GM11168 (cell line): ENCODE results near the gene SYNGR1.
"Not testable (repeated sequence)": the region's sequence is repeated elsewhere in the genome, so short reads cannot be mapped to it uniquely, and the experiment has no call there.

ENCODE experiments used
- in situ Hi-C: fragments of 300-500 bp; cut with MboI; formaldehyde crosslinking; loops from one replicate; pipeline ENCODE4 v1.12.0; 2022; ENCODE audit warnings: low sequenced_read_pairs; ENCODE audit not compliant: unreplicated experiment

SYNGR1 gene

DNA sequence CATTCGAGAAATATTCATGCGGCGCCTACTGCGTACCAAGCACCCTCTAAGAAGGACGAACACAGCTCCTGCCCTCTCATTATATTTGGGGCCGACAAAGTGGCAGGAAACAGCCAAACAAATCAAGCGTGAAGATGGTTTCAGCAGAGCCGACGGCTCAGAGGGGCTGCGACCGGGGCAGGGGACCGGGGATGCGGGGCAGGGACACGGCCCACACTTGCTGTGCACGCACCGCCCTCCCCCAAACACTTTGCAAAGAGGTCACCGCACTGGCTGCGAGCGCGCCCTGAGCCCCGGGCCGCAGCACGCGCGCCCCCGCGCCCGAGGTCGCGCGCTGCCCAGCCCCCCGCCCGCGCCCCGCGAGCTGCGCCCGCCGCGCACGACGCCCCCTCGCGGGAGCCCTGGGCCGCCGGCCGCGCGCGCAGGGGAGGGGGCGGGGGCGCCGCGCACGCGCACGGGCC lies 255 bp upstream of the SYNGR1 start:
- in situ Hi-C loops = no loop called here

DNA sequence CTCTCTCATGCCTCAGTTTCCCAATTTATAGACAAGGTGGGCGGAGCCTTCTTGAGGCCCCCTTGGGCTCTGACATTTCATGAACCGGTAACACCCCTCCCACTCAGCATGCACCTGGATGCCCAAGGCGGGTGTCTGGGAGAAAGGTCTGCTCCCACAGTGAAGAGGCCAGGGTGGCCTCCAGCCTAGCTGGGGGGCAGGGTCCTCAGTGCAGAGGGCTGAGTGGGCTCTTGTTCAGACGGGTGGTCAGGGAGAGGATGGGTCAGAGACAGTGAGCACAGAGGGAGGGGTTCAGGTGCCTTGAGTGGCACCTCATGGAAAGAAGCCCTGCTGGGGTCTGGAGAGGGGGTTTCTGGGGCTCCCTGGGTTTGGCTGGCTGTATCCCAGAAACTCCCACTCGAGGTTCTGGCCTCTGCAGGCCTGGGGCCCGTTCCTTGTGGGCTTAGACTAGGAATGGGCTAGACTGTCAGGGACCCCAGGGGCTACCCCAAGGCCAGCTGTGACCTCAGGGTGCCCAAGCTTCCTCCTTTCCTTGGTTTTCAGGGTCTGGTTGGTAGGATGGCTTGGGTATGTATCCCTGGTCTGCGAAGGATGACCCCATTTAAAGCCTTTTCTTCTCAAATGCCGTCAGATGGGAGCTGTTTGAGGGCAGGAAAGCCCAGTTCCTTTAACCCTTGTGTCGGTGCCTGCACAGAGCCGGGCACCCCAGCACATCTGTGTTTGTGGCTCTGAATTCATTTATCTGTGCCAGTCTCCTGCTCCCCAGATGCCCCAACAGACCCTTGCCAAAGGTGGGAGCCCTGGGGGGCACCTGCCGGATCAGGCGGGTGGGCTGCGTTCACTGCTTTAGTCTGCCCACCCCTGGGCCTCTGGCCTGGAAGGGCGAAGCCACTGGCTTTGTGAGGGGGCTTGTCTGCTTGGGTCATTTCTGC lies 1.2 kb downstream of the SYNGR1 start:
- in situ Hi-C loops = no loop called here

DNA sequence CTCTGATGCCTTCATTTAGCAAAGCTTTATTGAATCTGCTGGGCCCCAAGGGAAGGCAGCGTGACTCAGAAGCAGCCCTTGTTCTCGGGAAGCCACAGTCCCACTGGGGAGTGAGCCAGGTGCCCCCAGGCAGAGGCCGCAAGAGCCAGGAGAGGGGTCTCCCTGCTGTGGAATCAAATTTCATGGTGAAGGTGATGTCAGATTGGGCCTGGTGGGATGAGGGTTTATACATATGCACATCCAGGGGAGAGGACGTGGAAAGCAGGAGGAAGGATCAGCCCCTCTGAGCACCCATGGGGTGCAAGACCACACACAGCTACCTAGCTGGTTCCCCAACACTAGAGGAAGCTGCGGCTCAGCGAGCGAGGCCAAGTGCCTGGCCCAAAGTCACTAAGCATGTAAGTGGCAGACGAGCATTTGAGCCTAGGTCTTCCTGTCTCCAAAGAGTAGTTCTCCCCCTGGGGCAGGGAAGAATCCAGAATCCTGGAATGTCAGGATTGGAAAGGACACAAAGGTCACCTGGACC lies 2.0 kb downstream of the SYNGR1 start:
- in situ Hi-C loops = no loop called here

DNA sequence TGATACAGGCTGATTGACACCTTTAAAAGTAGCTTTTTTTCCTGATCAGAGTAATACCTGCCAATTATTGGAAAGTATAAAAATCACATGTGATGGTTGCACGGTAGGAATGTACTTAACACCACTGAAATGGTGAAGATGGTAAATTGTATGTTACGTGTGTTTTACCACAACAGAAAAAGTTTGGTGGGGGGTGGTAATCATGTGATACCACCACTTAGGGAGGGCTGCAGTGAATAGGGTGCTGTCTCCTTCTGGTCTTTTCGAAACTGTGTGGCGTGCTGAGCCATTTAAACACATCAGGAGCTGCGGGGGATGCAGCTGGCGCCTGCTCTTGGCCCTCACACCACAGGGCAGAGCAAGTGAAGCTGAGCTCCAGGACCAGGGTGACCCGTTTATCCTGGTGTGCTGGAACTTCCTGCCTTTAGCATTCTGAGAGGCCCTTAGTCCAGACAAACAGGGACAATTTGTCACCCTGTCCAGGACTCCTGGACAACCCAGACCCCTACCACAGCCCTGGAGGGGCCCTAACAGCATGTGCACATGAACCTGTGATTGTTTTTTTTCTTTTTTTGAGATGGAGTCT lies 2.6 kb downstream of the SYNGR1 start:
- in situ Hi-C loops = no loop called here

DNA sequence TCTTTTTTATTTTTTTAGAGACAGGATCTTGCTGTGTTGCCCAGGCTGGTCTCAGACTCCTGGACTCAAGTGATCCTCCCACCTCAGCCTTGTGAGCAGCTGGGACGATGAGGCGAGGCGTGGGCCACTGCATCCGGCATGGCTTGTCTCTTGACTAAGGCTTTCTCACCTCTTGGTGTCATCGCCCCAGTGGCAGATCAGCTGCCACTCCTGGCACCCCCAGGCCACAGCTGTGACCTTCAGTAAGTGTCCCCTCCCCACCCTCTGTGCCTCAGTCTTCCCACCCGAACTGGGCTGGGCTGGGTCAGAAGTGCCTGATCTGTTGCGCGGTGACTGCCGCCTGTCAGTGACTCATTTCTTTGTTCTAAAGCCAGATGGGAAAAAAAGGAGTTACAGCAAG lies 3.6 kb downstream of the SYNGR1 start:
- in situ Hi-C loops = no loop called here

DNA sequence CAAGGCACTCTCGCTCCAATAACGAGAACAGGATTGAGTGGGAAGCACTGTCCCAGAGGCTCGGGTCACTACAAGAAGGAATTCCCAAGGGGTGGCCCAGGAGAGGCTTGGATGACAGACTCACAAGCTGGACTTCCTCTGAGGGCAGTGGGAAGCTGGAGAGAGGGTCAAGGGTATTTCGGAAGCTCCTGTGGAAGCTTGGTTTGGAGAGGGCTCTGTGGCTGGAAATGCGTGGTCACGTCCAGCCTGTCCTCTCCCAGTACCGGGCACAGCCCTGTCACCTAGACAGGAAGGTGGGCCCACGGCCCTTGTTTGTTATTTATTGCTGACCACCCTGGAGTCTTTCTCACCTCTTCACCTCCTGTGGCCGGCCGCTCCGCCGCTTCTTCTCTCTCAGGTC lies 5.3 kb downstream of the SYNGR1 start:
- in situ Hi-C loops = no loop called here

DNA sequence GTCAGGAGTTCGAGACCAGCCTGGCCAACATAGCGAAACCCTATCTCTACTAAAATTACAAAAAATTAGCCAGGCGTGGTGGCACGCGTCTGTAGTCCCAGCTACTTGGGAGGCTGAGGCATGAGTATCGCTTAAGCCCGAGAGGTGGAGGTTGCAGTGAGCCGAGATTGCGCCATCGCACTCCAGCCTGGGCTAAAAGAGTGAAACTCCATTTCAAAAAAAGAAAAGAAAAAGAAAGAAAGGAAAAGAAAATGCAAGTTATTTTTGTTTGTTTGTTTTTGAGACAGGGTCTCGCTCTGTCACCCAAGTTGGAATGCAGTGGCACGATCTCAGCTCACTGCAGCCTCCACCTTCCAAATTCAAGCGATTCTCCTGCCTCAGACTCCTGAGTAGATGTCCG lies 6.0 kb downstream of the SYNGR1 start:
- in situ Hi-C loops = not testable (repeated sequence)

DNA sequence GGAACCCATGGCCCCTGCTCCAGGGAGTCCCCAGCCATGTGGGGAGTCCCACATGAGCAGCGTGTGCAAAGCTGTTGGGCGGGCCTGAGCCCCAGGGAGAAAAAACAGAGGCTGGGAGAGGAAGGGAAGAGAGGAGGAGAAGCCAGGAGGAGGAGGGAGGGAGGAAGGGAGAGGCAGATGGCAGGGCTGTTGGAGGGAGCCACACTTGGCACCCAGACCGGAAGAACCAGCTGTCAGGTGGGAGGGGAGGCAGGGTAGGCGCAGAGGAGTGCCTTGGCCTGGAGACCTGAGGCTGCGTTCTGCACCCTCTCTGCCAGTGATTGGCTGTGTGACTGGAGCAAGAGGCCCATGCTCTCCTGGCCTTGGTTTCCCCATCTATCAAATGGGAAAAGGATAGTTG lies 6.7 kb downstream of the SYNGR1 start:
- in situ Hi-C loops = no loop called here

DNA sequence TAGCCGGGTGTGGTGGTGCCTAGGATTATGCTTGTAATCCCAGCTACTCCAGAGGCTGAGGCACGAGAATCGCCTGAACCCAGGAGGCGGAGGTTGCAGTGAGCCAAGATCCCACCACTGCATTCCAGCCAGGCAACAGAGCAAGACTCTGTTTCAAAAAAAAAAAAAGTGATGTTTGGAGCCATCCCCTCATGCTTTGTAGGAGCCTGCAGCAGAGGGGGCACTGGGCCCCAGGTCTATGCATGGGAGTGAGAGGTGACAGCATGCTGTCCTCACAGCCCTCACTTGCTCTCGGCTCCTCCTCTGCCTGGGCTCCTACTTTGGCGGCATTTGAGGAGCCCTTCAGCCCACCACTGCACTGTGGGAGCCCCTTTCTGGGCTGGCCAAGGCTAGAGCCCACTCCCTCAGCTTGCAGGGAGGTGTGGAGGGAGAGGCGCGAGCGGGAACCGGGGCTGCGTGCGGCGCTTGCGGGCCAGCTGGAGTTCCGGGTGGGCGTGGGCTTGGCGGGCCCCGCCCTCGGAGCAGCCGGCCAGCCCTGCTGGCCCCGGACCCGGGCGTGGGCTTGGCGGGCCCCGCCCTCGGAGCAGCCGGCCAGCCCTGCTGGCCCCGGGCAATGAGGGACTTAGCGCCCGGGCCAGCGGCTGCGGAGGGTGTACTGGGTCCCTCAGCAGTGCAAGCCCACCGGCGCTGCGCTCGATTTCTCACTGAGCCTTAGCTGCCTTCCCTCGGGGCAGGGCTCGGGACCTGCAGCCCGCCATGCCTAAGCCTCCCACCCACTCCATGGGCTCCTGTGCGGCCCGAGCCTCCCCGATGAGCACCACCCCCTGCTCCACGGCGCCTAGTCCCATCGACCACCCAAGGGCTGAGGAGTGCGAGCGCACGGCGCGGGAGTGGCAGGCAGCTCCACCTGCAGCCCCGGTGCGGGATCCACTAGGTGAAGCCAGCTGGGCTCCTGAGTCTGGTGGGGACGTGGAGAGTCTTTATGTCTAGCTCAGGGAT lies 7.6 kb downstream of the SYNGR1 start:
- in situ Hi-C loops = not testable (repeated sequence)

DNA sequence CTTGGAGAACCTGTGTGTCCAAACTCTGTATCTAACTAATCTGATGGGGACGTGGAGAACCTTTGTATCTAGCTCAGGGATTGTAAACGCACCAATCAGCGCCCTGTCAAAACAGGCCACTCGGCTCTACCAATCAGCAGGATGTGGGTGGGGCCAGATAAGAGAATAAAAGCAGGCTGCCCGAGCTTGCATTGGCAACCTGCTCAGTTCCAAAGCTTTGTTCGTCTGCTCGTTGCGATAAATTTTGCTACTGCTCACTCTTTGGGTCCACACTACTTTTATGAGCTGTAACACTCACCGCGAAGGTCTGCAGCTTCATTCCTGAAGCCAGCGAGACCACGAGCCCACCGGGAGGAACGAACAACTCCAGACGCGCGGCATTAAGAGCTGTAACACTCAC lies 8.4 kb downstream of the SYNGR1 start:
- in situ Hi-C loops = not testable (repeated sequence)

DNA sequence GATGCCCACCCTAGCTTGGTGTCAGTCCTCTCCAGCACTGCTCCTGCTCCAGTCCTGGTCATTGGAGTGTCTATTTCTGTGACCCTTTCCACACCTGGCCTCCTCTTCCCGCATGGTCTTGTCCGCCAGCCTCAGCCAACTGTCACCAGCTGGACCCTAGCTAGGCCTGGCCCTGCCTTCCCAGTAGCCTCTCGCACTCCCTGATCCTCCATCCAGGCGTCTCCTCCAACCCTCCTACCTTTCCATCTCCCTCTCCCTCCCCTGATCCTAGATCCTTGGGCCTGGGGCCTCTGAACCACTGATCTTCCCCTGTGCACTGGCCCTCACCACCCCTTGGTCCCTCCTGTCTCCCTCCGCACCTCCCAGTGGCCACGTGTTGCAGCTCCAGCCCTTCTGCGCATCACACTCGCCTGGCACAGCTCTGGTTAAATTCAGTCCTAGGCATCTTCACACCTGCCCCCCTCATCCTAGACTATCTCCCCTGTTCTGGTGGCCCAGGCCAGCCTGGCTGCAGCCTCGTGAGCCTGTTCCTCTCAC lies 9.9 kb downstream of the SYNGR1 start:
- in situ Hi-C loops = no loop called here

DNA sequence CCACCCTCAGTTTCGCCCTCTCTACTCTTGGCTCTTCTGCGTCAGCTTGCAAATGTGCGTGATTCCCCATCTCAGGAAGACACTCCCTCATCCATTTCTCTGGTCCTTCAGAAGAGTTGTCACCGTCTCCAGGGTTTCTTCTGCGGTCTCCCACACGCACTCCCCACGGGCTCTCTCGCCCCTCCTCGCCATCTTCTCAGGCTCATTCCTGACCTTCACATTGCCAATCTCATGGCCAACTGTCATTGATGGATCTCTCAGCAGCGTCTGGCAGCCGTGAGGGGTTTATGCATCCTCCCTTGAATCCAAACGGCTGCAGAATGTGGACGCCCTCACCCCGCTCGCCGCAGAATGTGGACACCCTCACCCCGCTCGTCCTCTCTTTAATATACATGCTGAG lies 10.5 kb downstream of the SYNGR1 start:
- in situ Hi-C loops = no loop called here

DNA sequence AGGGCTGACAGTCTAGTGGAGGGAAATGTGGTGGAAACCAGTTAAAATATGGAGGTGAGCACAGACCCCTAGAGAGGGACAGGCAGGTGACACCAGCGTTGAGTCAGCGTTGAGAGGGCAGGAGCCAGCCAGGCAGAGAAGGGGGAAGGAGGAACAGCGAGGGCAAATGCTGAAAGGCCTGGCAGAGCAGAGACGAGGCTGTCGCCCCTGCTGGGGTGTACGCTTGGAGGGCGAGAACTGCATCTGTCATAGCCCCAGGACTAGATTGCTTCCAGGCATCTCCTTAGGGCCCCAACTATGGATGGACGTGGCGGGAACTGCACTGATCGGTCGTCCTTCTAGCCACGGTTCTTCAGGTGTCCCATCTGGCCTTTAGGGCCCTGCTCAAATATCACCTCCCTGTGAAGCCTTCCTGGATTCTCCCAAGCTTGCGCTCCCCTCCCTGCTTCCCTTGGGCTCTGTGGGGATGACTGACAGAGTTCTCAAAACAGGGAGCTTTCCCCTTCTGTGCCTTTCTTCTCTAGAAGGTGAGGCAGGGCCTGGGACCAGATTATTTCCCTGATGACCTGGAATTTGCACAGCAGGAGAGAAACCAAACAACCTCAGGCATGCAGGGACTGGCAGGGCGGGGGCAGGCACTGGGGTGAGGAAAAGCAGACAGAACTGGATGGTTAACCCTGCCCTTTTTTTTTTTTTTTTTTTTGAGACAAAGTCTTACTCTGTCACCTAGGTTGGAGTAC lies 11.1 kb downstream of the SYNGR1 start:
- in situ Hi-C loops = no loop called here

DNA sequence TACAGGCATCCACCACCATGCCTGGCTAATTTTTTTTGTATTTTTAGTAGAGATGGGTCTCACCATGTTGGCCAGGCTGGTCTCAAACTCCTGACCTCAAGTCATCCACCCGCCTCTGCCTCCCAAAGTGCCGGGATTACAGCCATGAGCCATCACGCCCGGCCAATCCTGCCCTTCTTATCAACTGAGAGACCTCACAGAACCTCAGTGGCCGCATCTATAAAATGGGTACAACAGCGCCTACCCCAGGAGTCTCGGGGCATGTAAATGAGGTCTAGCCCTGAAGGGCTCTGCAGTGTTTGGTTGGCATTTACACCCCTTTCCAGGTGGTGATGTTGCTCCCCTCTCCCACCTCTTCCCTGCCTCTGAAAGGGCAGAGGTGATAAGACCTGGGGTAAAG lies 11.7 kb downstream of the SYNGR1 start:
- in situ Hi-C loops = no loop called here

DNA sequence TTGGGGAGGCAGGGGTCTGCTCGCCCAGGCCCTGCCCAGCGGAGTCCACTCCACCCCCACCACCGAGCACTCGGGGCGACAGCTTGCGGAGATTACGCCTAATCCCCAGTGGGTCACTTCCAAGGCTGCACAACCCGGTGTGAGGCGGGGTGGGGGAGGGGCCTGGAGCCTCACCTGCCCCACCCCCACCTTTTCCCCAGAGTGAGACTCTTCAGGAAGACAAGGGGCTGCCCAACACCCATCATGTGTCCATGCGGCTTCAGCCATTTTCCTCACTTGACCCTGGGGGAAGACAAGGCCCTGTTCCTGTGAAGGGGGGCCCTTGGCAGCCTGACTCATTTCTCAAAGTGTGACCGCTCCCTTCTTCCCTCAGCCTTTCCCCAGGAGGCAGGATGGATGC lies 12.5 kb downstream of the SYNGR1 start:
- in situ Hi-C loops = no loop called here

DNA sequence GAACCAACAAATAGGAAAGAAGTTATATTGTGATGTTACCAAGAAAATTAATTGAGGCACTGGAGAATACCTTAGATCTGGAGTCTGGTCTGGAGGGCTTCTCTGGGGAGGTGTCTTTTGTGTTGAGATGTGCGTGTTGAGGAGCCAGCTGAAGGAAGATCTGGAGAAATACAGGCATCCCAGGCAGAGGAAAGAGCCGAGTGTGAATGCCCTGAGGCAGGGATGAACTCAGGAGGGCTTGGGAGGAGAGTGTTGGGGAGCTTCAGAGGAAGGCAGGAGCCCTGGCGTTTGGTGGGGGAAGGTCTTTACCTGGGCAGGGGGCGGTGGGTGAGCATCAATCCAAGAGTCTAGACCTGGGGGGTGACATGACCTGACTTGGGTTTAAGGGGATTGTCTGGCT lies 13.1 kb downstream of the SYNGR1 start:
- in situ Hi-C loops = no loop called here

DNA sequence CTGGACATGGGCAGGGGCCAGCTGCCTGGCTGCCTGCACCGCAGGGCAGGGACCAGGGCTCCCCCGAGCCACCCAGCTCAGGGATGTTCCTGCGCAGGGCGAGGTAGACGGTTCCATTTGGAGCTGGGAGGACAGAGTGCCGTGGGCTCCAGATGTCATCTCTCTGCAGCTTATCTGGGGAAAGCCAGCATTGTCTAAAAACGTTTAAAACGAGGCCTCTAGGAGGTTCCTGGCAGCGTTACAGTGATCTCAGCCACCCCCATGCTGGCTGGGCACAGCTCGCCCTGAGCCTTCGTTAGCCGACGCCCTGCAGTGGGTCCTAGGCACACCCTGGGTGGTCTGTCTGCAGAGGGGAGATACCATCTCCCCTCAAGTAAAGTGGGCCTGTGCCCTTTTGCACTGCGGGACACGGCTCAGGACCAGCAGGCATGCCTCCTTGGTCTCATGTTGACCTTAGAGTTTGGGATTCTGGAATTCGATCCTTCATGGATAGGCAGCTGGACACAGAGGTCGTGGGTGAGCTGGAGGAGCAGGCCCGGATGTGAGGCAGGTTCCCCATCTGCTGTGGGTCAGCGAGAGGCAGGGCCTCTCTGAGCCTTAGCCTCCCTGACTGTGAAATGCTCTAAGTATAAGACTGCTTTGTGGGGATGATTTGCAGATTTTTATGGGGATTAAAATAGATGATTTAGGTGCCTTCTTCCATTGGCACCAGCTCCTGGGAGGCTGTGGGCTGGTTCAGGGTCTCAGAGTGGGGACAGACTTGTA lies 14.1 kb downstream of the SYNGR1 start:
- in situ Hi-C loops = no loop called here

DNA sequence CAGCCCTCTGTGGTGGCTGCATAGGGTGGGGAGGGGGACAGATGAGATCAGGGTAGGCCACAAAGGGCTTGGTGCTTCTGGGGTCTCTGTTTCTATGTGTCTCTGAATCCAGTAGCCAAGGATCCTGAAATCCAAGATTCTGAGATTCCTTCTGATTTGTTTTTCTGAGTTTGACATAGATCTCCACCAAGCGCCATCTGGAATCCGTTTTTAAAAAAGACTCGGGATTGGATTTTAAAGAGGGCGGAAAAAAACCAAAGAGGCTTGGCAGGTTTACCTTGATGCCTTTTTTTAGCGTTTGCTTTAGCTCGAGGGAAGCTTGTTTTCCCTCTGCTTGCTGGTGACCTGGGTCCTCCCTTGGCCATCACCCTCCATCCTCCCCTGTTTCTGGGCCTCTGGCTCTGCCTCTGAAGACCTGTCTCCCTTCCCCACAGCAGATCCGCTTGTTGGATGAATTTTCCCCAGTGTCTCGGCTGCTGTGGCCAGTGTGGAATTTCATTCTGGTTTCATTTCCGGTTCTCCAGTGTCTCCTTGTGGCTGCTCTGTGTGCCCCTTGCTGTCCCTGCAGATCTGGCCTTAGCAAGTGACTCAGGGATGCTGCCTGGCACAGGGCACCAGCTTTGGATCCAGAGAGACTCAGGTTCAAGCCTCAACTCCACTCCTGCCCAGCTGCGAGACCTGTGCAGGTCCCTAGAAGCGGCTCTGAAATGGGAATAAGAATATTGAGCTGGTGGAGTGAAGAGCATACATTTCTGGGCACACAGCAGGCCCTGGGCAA lies 15.1 kb downstream of the SYNGR1 start:
- in situ Hi-C loops = no loop called here
